Trophoblast cell (in vitro differentiated cells and primary cell): Measurements from ENCODE around the gene TCF15.

Experiments used
- DNase-seq, 2 donors: peaks; one replicate each; pipeline ENCODE4 v3.0.0-alpha.2; 2016
- H2AFZ ChIP-seq: 2 replicates; pipeline ENCODE4 v1.6.1; 2013; ENCODE audit warnings: low read length, moderate library complexity, mild to moderate bottlenecking; ENCODE audit not compliant: insufficient read depth, poor library complexity
- H2AK5ac ChIP-seq: 2 replicates; pipeline ENCODE4 v1.6.1; 2013; ENCODE audit warnings: mild to moderate bottlenecking, low read length
- H2BK120ac ChIP-seq: 2 replicates; pipeline ENCODE4 v1.6.1; 2013; ENCODE audit warnings: low read length, mild to moderate bottlenecking, moderate library complexity; ENCODE audit not compliant: insufficient read depth, poor library complexity
- H2BK12ac ChIP-seq: 2 replicates; pipeline ENCODE4 v1.6.1; 2013; ENCODE audit warnings: mild to moderate bottlenecking, low read length, moderate library complexity
- H2BK5ac ChIP-seq: 2 replicates; pipeline ENCODE4 v1.6.1; 2013; ENCODE audit warnings: low read length, low read depth, moderate library complexity, mild to moderate bottlenecking; ENCODE audit not compliant: poor library complexity
- H3K14ac ChIP-seq: 2 replicates; pipeline ENCODE4 v1.6.1; 2013; ENCODE audit warnings: mild to moderate bottlenecking, low read length
- H3K18ac ChIP-seq: 2 replicates; pipeline ENCODE4 v1.6.1; 2013; ENCODE audit warnings: mild to moderate bottlenecking, low read length
- H3K23ac ChIP-seq: 2 replicates; pipeline ENCODE4 v1.6.1; 2013; ENCODE audit warnings: low read length
- H3K27ac ChIP-seq: 2 replicates; pipeline ENCODE4 v1.5.1; 2013; ENCODE audit warnings: low read depth, mild to moderate bottlenecking, inconsistent platforms, low read length, moderate library complexity
- H3K27me3 ChIP-seq: 2 replicates; pipeline ENCODE4 v1.6.1; 2013; ENCODE audit warnings: inconsistent platforms, mild to moderate bottlenecking, low read length, moderate library complexity; ENCODE audit not compliant: insufficient read depth
- H3K36me3 ChIP-seq, 2 experiments: 1 replicate in 1 of 2; 2 replicates in 1 of 2; pipeline ENCODE4 v1.6.1; 2013; ENCODE audit warnings: low read length in 2 of 2, mild to moderate bottlenecking in 2 of 2, moderate library complexity in 1 of 2; ENCODE audit not compliant: insufficient read depth in 2 of 2, control insufficient read depth in 1 of 2
- H3K4ac ChIP-seq: 2 replicates; pipeline ENCODE4 v1.6.1; 2013; ENCODE audit warnings: low read depth, mild to moderate bottlenecking, low read length, moderate library complexity
- H3K4me1 ChIP-seq, 2 experiments: 1 replicate in 1 of 2; 2 replicates in 1 of 2; pipeline ENCODE4 v1.6.1; 2013; ENCODE audit warnings: low read length in 2 of 2, mild to moderate bottlenecking in 2 of 2, moderate library complexity in 1 of 2; ENCODE audit not compliant: insufficient read depth in 2 of 2, control insufficient read depth in 1 of 2
- H3K4me2 ChIP-seq: 2 replicates; pipeline ENCODE4 v1.6.1; 2013; ENCODE audit warnings: inconsistent platforms, mild to moderate bottlenecking, low read length, moderate library complexity
- H3K4me3 ChIP-seq: 2 replicates; pipeline ENCODE4 v1.5.1; 2013; ENCODE audit warnings: mild to moderate bottlenecking, low read depth, low read length, inconsistent platforms
- H3K79me1 ChIP-seq: one replicate; pipeline ENCODE4 v1.6.1; 2013; ENCODE audit warnings: low read length
- H3K79me2 ChIP-seq: 2 replicates; pipeline ENCODE4 v1.6.1; 2013; ENCODE audit warnings: low read length, mild to moderate bottlenecking; ENCODE audit not compliant: control insufficient read depth, insufficient read depth, poor library complexity
- H3K9ac ChIP-seq: 2 replicates; pipeline ENCODE4 v1.6.1; 2013; ENCODE audit warnings: mild to moderate bottlenecking, low read length
- H3K9me3 ChIP-seq: 2 replicates; pipeline ENCODE4 v1.6.1; 2013; ENCODE audit warnings: low read depth, mild to moderate bottlenecking, control low read depth, inconsistent platforms, low read length; ENCODE audit not compliant: insufficient read depth
- H4K12ac ChIP-seq: 2 replicates; pipeline ENCODE4 v1.6.1; 2013; ENCODE audit warnings: low read depth, mild to moderate bottlenecking, low read length, moderate library complexity
- H4K8ac ChIP-seq: 2 replicates; pipeline ENCODE4 v1.6.1; 2013; ENCODE audit warnings: low read depth, mild to moderate bottlenecking, low read length, moderate library complexity
- H4K91ac ChIP-seq: one replicate; pipeline ENCODE4 v1.6.1; 2013; ENCODE audit warnings: low read depth, mild to moderate bottlenecking, low read length, moderate library complexity
- WGBS: extraction: QIAGEN DNeasy Blood & Tissue Kit; methylation state at CpG from one replicate; pipeline ENCODE4 v1.1.7; 2013; ENCODE audit warnings: missing lambda C conversion rate; ENCODE audit not compliant: insufficient read length, insufficient coverage; ENCODE audit errors: extremely low coverage; 5-methylcytosine and 5-hydroxymethylcytosine counted together

TCF15 gene

GRCh38 chr20:600736-601135 is 9.4 kb downstream of the TCF15 start:
- Histone ChIP-seq H3K27ac (no peak overlapping the region), H2AK5ac (no peak overlapping the region), H3K36me3 (no peaks in the 10 kb centered on the region), H3K18ac (no peak overlapping the region), H3K27me3 (no peaks in the 10 kb centered on the region), H2AFZ (no peak overlapping the region), H3K79me2 (no peaks in the 10 kb centered on the region), H4K12ac (no peak overlapping the region), H3K4me2 (no peak overlapping the region), H3K4me3 (no peak overlapping the region), H3K14ac (no peak overlapping the region), H2BK5ac (no peak overlapping the region), H3K9ac (no peak overlapping the region), H3K79me1 (peaks cover 5% of the 10 kb centered on the region), H3K4me1 (peaks cover 10 to 14% of the 10 kb centered on the region in 2 experiments), H3K23ac (no peak overlapping the region), H2BK12ac (no peak overlapping the region), H3K9me3 (peaks cover 2% of the 10 kb centered on the region), H2BK120ac (no peak overlapping the region), H3K4ac (no peak overlapping the region), H4K91ac (no peak overlapping the region), H4K8ac (no peak overlapping the region)
- WGBS, result no CpG with 5 or more reads among the region's 6 CpGs
- no peak for DNase-seq

DNA sequence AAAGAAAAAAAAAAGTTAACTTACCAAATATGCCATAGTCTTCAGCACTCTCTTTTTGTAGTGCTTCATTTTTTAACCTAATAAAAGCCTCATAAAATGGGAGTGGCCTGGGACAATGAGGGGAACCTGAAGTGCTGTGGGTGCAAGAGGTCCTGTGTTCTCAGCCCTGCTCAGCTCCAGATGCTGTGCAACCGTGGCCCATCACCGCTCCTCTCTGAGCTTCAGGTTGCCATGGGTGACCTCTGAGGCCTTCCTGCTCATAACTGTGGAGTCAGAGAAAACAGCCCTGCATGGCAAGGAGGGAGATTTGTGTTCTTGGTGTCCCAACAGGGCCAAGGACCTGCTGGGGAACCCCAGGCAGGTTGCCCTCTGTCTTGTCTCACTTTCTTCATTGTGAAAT is 10.0 kb downstream of the TCF15 start:
- Histone ChIP-seq H2BK5ac (no peak overlapping the region), H3K4ac (no peak overlapping the region), H2BK120ac (no peak overlapping the region), H3K4me2 (no peak overlapping the region), H3K9ac (peak overlapping the region; percentile 41), H2BK12ac (no peak overlapping the region), H3K14ac (no peak overlapping the region), H4K8ac (no peak overlapping the region), H3K4me1 (peaks cover 5 to 8% of the 10 kb centered on the region in 2 experiments), H3K79me2 (no peaks in the 10 kb centered on the region), H3K27ac (no peak overlapping the region), H3K36me3 (no peaks in the 10 kb centered on the region), H3K4me3 (no peak overlapping the region), H3K27me3 (no peaks in the 10 kb centered on the region), H3K18ac (no peak overlapping the region), H4K12ac (no peak overlapping the region), H2AK5ac (no peak overlapping the region), H2AFZ (no peak overlapping the region), H4K91ac (no peak overlapping the region), H3K79me1 (peaks cover 2% of the 10 kb centered on the region), H3K9me3 (peaks cover 2% of the 10 kb centered on the region), H3K23ac (no peak overlapping the region)
- no peak for DNase-seq
- no CpG with 5 or more reads among the region's 2 CpGs for WGBS

DNA sequence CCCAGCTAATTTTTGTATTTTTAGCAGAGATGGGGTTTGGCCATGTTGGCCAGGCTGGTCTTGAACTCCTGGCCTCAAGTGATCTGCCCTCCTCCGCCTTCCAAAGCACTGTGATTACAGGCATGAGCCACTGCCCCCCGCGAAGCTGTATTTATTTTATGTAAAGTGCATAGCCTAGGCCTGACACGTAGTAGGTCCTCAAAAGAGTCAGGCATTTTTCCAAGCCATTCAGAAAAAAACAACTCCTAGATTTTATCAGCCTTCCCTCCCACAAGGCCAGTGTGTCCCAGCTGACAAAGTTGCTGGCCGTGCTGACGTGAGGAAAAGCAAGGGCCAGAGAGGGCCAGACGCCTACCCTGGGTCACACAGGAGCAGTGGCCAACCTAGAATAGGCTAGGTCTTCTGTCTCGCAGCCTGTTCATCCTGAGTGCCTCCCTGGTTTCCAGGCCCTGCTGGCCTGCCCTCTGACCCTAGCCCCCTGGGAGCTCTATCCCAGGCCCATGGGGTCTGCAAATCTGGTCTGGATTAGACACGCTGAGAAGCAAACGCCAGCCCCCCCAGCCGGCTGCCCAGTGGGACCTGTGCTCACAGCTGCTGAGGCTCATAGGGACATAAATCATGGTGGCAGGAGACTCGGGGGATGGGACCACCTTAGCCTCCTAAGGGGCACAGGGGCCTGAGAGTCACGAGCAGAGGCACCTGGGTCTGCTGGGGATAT is 11.8 kb downstream of the TCF15 start:
- no peak overlapping the region for H3K4me2 ChIP-seq
- H3K9ac ChIP-seq, result no peak overlapping the region
- H4K8ac ChIP-seq, result no peak overlapping the region
- no peaks in the 10 kb centered on the region for H3K27me3 ChIP-seq
- no peak overlapping the region for H3K27ac ChIP-seq
- no peaks in the 10 kb centered on the region for H3K4me1 ChIP-seq
- no peak overlapping the region for H3K4me3 ChIP-seq
- no peaks in the 10 kb centered on the region for H3K79me2 ChIP-seq
- H3K18ac ChIP-seq, result no peak overlapping the region
- H3K79me1 ChIP-seq, result no peaks in the 10 kb centered on the region
- no peak overlapping the region for H2BK12ac ChIP-seq
- H3K9me3 ChIP-seq, result peaks cover 2% of the 10 kb centered on the region
- H4K12ac ChIP-seq, result no peak overlapping the region
- no peak overlapping the region for H3K14ac ChIP-seq
- no peak overlapping the region for H2BK120ac ChIP-seq
- no CpG with 5 or more reads among the region's 13 CpGs for WGBS
- no peaks in the 10 kb centered on the region for H3K36me3 ChIP-seq
- H4K91ac ChIP-seq, result no peak overlapping the region
- H2AFZ ChIP-seq, result no peak overlapping the region
- no peak overlapping the region for H3K23ac ChIP-seq
- no peak overlapping the region for H2AK5ac ChIP-seq
- H3K4ac ChIP-seq, result no peak overlapping the region
- no peak for DNase-seq
- H2BK5ac ChIP-seq, result no peak overlapping the region

DNA sequence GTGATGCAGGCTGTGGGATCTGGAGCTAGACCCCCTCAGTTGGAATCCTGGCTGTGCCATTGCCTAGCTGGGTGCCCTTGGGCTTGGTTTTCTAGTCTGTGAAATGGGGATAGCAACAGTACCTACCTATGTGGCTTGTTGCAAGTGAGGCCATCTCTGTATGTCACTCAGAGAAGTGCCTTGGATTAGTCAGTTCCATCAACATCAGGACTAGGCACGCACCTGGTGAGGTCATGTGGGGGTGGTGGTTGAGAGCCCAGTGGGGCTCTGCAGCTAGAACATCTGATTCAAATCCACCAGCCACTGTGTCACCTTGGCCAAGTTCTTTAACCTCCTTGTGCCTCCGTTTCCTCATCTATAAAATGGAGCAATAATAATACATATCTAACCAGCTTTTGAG is 12.5 kb downstream of the TCF15 start:
- Histone ChIP-seq H2AK5ac (no peak overlapping the region), H3K79me2 (no peaks in the 10 kb centered on the region), H3K4me2 (no peak overlapping the region), H4K8ac (no peak overlapping the region), H4K91ac (no peak overlapping the region), H3K18ac (no peak overlapping the region), H3K14ac (no peak overlapping the region), H2BK5ac (no peak overlapping the region), H3K9ac (no peak overlapping the region), H3K23ac (no peak overlapping the region), H2BK120ac (no peak overlapping the region), H3K9me3 (peaks cover 2% of the 10 kb centered on the region), H3K4me1 (no peaks in the 10 kb centered on the region), H3K27me3 (no peaks in the 10 kb centered on the region), H3K4ac (no peak overlapping the region), H3K79me1 (no peaks in the 10 kb centered on the region), H4K12ac (no peak overlapping the region), H3K4me3 (no peak overlapping the region), H2AFZ (no peak overlapping the region), H2BK12ac (no peak overlapping the region), H3K36me3 (no peaks in the 10 kb centered on the region), H3K27ac (no peak overlapping the region)
- WGBS, result no CpG with 5 or more reads among the region's 2 CpGs
- DNase-seq, result no peak
